Peyer's patch (tissue), 4 donors: ENCODE data around the gene DENND2A.

ENCODE experiments used
- CTCF ChIP-seq, 6 experiments: fragments of 450-650 bp in 4 of 6; fragments of 200-600 bp in 2 of 6; sonication (generic) in 1 of 6; IDR thresholded peaks; one replicate each; pipeline ENCODE4 v1.5.1; 2017 to 2019; ENCODE audit warnings: antibody characterized with exemption in 6 of 6, mild to moderate bottlenecking in 3 of 6, moderate library complexity in 1 of 6
- POLR2A ChIP-seq, 2 donors: fragments of 450-650 bp; IDR thresholded peaks; one replicate each; pipeline ENCODE4 v1.5.1; 2017; ENCODE audit warnings: antibody characterized with exemption in 2 of 2, mild to moderate bottlenecking in 2 of 2, moderate library complexity in 2 of 2

GRCh38 chr7:140643416-140643815 lies 2.8 kb upstream of the DENND2A start:
- TF ChIP-seq CTCF (IDR thresholded peaks at IDR 0.05) (no peak), POLR2A (IDR thresholded peaks at IDR 0.05) (no peak)
